ENCODE measurements around the gene LRRC28.

DNA sequence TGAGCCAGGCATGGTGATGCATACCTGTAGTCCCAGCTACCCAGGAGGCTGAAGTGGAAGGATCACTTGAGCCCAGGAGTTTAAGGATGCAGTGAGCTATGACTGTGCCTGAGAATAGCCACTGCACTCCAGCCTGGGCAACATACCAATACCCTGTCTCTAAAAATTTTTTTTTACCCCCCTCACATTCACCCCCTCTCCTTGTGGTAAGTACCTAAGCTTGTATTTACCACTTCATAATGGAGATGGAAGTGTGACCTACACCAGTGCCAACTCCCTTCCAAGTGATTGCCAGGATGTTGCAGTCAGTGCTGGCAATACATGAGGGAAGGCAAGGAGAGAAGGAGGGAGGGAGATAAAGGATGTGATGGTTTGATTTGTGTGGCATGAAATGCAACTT lies 84.2 kb downstream of the LRRC28 start:
- TF ChIP-seq, protein P1, sequence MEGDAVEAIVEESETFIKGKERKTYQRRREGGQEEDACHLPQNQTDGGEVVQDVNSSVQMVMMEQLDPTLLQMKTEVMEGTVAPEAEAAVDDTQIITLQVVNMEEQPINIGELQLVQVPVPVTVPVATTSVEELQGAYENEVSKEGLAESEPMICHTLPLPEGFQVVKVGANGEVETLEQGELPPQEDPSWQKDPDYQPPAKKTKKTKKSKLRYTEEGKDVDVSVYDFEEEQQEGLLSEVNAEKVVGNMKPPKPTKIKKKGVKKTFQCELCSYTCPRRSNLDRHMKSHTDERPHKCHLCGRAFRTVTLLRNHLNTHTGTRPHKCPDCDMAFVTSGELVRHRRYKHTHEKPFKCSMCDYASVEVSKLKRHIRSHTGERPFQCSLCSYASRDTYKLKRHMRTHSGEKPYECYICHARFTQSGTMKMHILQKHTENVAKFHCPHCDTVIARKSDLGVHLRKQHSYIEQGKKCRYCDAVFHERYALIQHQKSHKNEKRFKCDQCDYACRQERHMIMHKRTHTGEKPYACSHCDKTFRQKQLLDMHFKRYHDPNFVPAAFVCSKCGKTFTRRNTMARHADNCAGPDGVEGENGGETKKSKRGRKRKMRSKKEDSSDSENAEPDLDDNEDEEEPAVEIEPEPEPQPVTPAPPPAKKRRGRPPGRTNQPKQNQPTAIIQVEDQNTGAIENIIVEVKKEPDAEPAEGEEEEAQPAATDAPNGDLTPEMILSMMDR (IDR thresholded peaks at IDR 0.05) = no peak
- no peak for TF ChIP-seq EP300 (IDR thresholded peaks at IDR 0.05)

All from esophagus muscularis mucosa (tissue), 3 donors.